Measurements from ENCODE around the gene ATP8B3.

- no peak for TF ChIP-seq CTCF (IDR thresholded peaks at IDR 0.05)
- no peak for TF ChIP-seq POLR2A (IDR thresholded peaks at IDR 0.05)
Observed at GRCh38 chr19:1786668-1787067, 25.4 kb downstream of the ATP8B3 start.

Data from testis (tissue), 2 donors.